ENCODE results near the gene PCDHGA2.
A peak's percentile ranks its signal among the peaks of the same experiment; 100 is the strongest.
"Not testable (repeated sequence)": the region's sequence is repeated elsewhere in the genome, so short reads cannot be mapped to it uniquely, and the experiment has no call there.

The PCDHGA2 gene

GRCh38 chr5:141326088-141326854, 12.3 kb upstream of the PCDHGA2 start:
- no peak for DNase-seq
- ATAC-seq (ENCODE audit: insufficient read depth, low read depth), result no peak
- TF ChIP-seq CTCF (IDR thresholded peaks at IDR 0.05; ENCODE audit: borderline replicate concordance, extremely low read depth, low read length, poor library complexity, severe bottlenecking) (no peak), EZH2 (IDR thresholded peaks at IDR 0.05; ENCODE audit: borderline replicate concordance, low read depth, low read length, severe bottlenecking) (no peak)
- Histone ChIP-seq H3K4me3 (ENCODE audit: low read depth in 1 of 2, low read length in 2 of 2) (no peak overlapping the region), H3K9ac (ENCODE audit: low read depth, low read length) (no peak overlapping the region), H3K27ac (ENCODE audit: low read length) (no peak overlapping the region), H3K9me3 (ENCODE audit: insufficient read depth, low read length, severe bottlenecking) (peaks cover 10% of the 10 kb centered on the region), H3K79me2 (ENCODE audit: insufficient read depth, low read length) (no peaks in the 10 kb centered on the region), H2AFZ (ENCODE audit: low read depth, low read length) (peak overlapping the region; percentile 54; the same call in 1 of the 2 replicates), H4K20me1 (ENCODE audit: insufficient read depth, low read length) (no peaks in the 10 kb centered on the region), H3K4me1 (ENCODE audit: insufficient read depth, low read length) (peaks cover 1% of the 10 kb centered on the region), H3K36me3 (ENCODE audit: insufficient read depth, low read length) (no peaks in the 10 kb centered on the region), H3K27me3 (ENCODE audit: insufficient read depth, low read length, poor library complexity) (no peaks in the 10 kb centered on the region), H3K4me2 (ENCODE audit: insufficient read depth, low read length) (no peak overlapping the region)

GRCh38 chr5:141328231-141328630, 10.3 kb upstream of the PCDHGA2 start:
- ATAC-seq (ENCODE audit: insufficient read depth, low read depth), result no peak
- no peak for DNase-seq
- no peaks in the 10 kb centered on the region for H3K9me3 ChIP-seq (ENCODE audit: insufficient read depth, low read length, severe bottlenecking)
- H3K4me3 ChIP-seq (ENCODE audit: low read depth in 1 of 2, low read length in 2 of 2), result no peak overlapping the region
- no peak overlapping the region for H3K27ac ChIP-seq (ENCODE audit: low read length)
- no peak overlapping the region for H3K4me2 ChIP-seq (ENCODE audit: insufficient read depth, low read length)
- no peak overlapping the region for H2AFZ ChIP-seq (ENCODE audit: low read depth, low read length)
- H3K36me3 ChIP-seq (ENCODE audit: insufficient read depth, low read length), result no peaks in the 10 kb centered on the region
- TF ChIP-seq CTCF (IDR thresholded peaks at IDR 0.05; ENCODE audit: borderline replicate concordance, extremely low read depth, low read length, poor library complexity, severe bottlenecking) (no peak), EZH2 (IDR thresholded peaks at IDR 0.05; ENCODE audit: borderline replicate concordance, low read depth, low read length, severe bottlenecking) (no peak)
- H3K9ac ChIP-seq (ENCODE audit: low read depth, low read length), result no peak overlapping the region
- no peaks in the 10 kb centered on the region for H4K20me1 ChIP-seq (ENCODE audit: insufficient read depth, low read length)
- no peaks in the 10 kb centered on the region for H3K27me3 ChIP-seq (ENCODE audit: insufficient read depth, low read length, poor library complexity)
- no peaks in the 10 kb centered on the region for H3K79me2 ChIP-seq (ENCODE audit: insufficient read depth, low read length)
- no peaks in the 10 kb centered on the region for H3K4me1 ChIP-seq (ENCODE audit: insufficient read depth, low read length)

- H2AFZ ChIP-seq (ENCODE audit: low read depth, low read length), result no peak within 1 kb of the TSS
- no peak within 1 kb of the TSS for H3K9ac ChIP-seq (ENCODE audit: low read depth, low read length)
- no peak for DNase-seq
- no peak within 1 kb of the TSS for H3K4me3 ChIP-seq (ENCODE audit: low read depth in 1 of 2, low read length in 2 of 2)
- H3K36me3 ChIP-seq (ENCODE audit: insufficient read depth, low read length), result no peaks in the 10 kb centered on the region
- no peak within 1 kb of the TSS for H3K4me2 ChIP-seq (ENCODE audit: insufficient read depth, low read length)
- H3K27ac ChIP-seq (ENCODE audit: low read length), result no peak within 1 kb of the TSS
- H4K20me1 ChIP-seq (ENCODE audit: insufficient read depth, low read length), result no peaks in the 10 kb centered on the region
- no peak for ATAC-seq (ENCODE audit: insufficient read depth, low read depth)
- no peaks in the 10 kb centered on the region for H3K4me1 ChIP-seq (ENCODE audit: insufficient read depth, low read length)
- H3K9me3 ChIP-seq (ENCODE audit: insufficient read depth, low read length, severe bottlenecking), result no peaks in the 10 kb centered on the region
- H3K27me3 ChIP-seq (ENCODE audit: insufficient read depth, low read length, poor library complexity), result no peaks in the 10 kb centered on the region
- no peaks in the 10 kb centered on the region for H3K79me2 ChIP-seq (ENCODE audit: insufficient read depth, low read length)
- TF ChIP-seq EZH2 (IDR thresholded peaks at IDR 0.05; ENCODE audit: borderline replicate concordance, low read depth, low read length, severe bottlenecking), result no peak
- no peak for TF ChIP-seq CTCF (IDR thresholded peaks at IDR 0.05; ENCODE audit: borderline replicate concordance, extremely low read depth, low read length, poor library complexity, severe bottlenecking)
Measured at GRCh38 chr5:141330299-141331080, 8.1 kb upstream of the PCDHGA2 start, which contains the start of gene PCDHGA1. PCDHGA1 (plus strand) TSS chr5:141330514.

GRCh38 chr5:141332571-141332970, 6.0 kb upstream of the PCDHGA2 start:
- not testable (repeated sequence) for H3K27me3 ChIP-seq (ENCODE audit: insufficient read depth, low read length, poor library complexity); ATAC-seq (ENCODE audit: insufficient read depth, low read depth); H2AFZ ChIP-seq (ENCODE audit: low read depth, low read length); H3K36me3 ChIP-seq (ENCODE audit: insufficient read depth, low read length); H3K4me1 ChIP-seq (ENCODE audit: insufficient read depth, low read length); H3K27ac ChIP-seq (ENCODE audit: low read length); H3K4me2 ChIP-seq (ENCODE audit: insufficient read depth, low read length); H4K20me1 ChIP-seq (ENCODE audit: insufficient read depth, low read length); DNase-seq; H3K4me3 ChIP-seq (ENCODE audit: low read depth in 1 of 2, low read length in 2 of 2); H3K9ac ChIP-seq (ENCODE audit: low read depth, low read length); H3K79me2 ChIP-seq (ENCODE audit: insufficient read depth, low read length); H3K9me3 ChIP-seq (ENCODE audit: insufficient read depth, low read length, severe bottlenecking)

- not testable (repeated sequence) for H3K4me3 ChIP-seq (ENCODE audit: low read depth in 1 of 2, low read length in 2 of 2); H3K4me2 ChIP-seq (ENCODE audit: insufficient read depth, low read length); H3K27ac ChIP-seq (ENCODE audit: low read length); DNase-seq; H3K9me3 ChIP-seq (ENCODE audit: insufficient read depth, low read length, severe bottlenecking); H3K27me3 ChIP-seq (ENCODE audit: insufficient read depth, low read length, poor library complexity); ATAC-seq (ENCODE audit: insufficient read depth, low read depth); H3K4me1 ChIP-seq (ENCODE audit: insufficient read depth, low read length); H4K20me1 ChIP-seq (ENCODE audit: insufficient read depth, low read length); H2AFZ ChIP-seq (ENCODE audit: low read depth, low read length); H3K79me2 ChIP-seq (ENCODE audit: insufficient read depth, low read length); H3K36me3 ChIP-seq (ENCODE audit: insufficient read depth, low read length); H3K9ac ChIP-seq (ENCODE audit: low read depth, low read length)
Measured at GRCh38 chr5:141340781-141341354, 2.3 kb downstream of the PCDHGA2 start.
